HEK293 (cell line): ENCODE data around the gene RNF215.

Experiments
- CTCF ChIA-PET: fragments of 350-600 bp; formaldehyde crosslinking; extraction: SDS; loops from one replicate; lab custom pipeline; 2021; ENCODE audit warnings: antibody characterized with exemption; lab: Yijun Ruan, JAX
- POLR2A ChIA-PET: fragments of 300-600 bp; formaldehyde crosslinking; extraction: SDS; loops from one replicate; lab custom pipeline; 2020; ENCODE audit warnings: antibody characterized with exemption, inconsistent platforms; lab: Yijun Ruan, JAX
- H3K27ac ChIP-seq: fragments of 200-500 bp; sonication (Bioruptor generic); 2 replicates; pipeline ENCODE4 v1.5.1; 2014; ENCODE audit warnings: low read depth, low read length, control low read depth, inconsistent platforms; ENCODE audit errors: extremely low read depth
- H3K36me3 ChIP-seq, 2 experiments: fragments of 200-500 bp in 1 of 2; sonication (Bioruptor generic) in 1 of 2; 1 replicate in 1 of 2; 2 replicates in 1 of 2; pipeline ENCODE4 v1.5.1; 2014 to 2017; ENCODE audit warnings: inconsistent platforms in 2 of 2, low read length in 2 of 2; ENCODE audit not compliant: control insufficient read depth in 2 of 2, insufficient read depth in 1 of 2
- H3K4me1 ChIP-seq: fragments of 200-500 bp; sonication (Bioruptor generic); 2 replicates; pipeline ENCODE4 v1.5.1; 2014; ENCODE audit warnings: mild to moderate bottlenecking, low read length, inconsistent platforms; ENCODE audit not compliant: control insufficient read depth, insufficient read depth
- H3K4me3 ChIP-seq: 2 replicates; pipeline ENCODE4 v1.5.1; 2011; ENCODE audit warnings: low read depth, mild to moderate bottlenecking, control low read depth, low read length, moderate library complexity
- H3K9me3 ChIP-seq: fragments of 200-500 bp; sonication (Bioruptor generic); 2 replicates; pipeline ENCODE4 v1.5.1; 2014; ENCODE audit warnings: low read depth, low read length, inconsistent platforms; ENCODE audit not compliant: control insufficient read depth, insufficient read depth
- BCL11B ChIP-seq: fragments of 450-650 bp; formaldehyde crosslinking; IDR thresholded peaks from 2 replicates; pipeline ENCODE4 v1.5.1; 2016; ENCODE audit warnings: low read depth, missing biosample characterization, missing genetic modification characterization
- INSM2 ChIP-seq: fragments of 450-650 bp; formaldehyde crosslinking; IDR thresholded peaks from 2 replicates; pipeline ENCODE4 v1.5.1; 2016; ENCODE audit warnings: missing biosample characterization, missing genetic modification characterization
- MZF1 ChIP-seq: fragments of 450-650 bp; formaldehyde crosslinking; IDR thresholded peaks from 2 replicates; pipeline ENCODE4 v1.5.1; 2017; ENCODE audit warnings: missing biosample characterization, missing genetic modification characterization, borderline replicate concordance
- SP2 ChIP-seq: fragments of 450-650 bp; formaldehyde crosslinking; IDR thresholded peaks from 2 replicates; pipeline ENCODE4 v1.5.1; 2016; ENCODE audit warnings: missing biosample characterization, missing genetic modification characterization
- SP3 ChIP-seq: fragments of 450-650 bp; formaldehyde crosslinking; IDR thresholded peaks from 2 replicates; pipeline ENCODE4 v1.5.1; 2016; ENCODE audit warnings: missing biosample characterization, missing genetic modification characterization
- YY1 ChIP-seq: fragments of 450-650 bp; formaldehyde crosslinking; IDR thresholded peaks from 2 replicates; pipeline ENCODE4 v1.5.1; 2018; ENCODE audit warnings: missing biosample characterization, missing genetic modification characterization
- ZNF155 ChIP-seq: fragments of 450-650 bp; formaldehyde crosslinking; IDR thresholded peaks from 2 replicates; pipeline ENCODE4 v1.5.1; 2016; ENCODE audit warnings: missing biosample characterization, missing genetic modification characterization
- ZNF214 ChIP-seq: fragments of 450-650 bp; formaldehyde crosslinking; IDR thresholded peaks from 2 replicates; pipeline ENCODE4 v1.5.1; 2017; ENCODE audit warnings: missing biosample characterization, mild to moderate bottlenecking, missing genetic modification characterization, borderline replicate concordance
- ZNF23 ChIP-seq: fragments of 450-650 bp; formaldehyde crosslinking; IDR thresholded peaks from 2 replicates; pipeline ENCODE4 v1.5.1; 2016; ENCODE audit warnings: missing biosample characterization, missing genetic modification characterization, borderline replicate concordance
- ZNF302 ChIP-seq: fragments of 450-650 bp; formaldehyde crosslinking; IDR thresholded peaks from 2 replicates; pipeline ENCODE4 v1.5.1; 2016; ENCODE audit warnings: missing biosample characterization, missing genetic modification characterization, low read depth
- ZNF362 ChIP-seq: fragments of 450-650 bp; formaldehyde crosslinking; IDR thresholded peaks from 2 replicates; pipeline ENCODE4 v1.5.1; 2016; ENCODE audit warnings: missing biosample characterization, missing genetic modification characterization
- ZNF416 ChIP-seq: fragments of 450-650 bp; formaldehyde crosslinking; IDR thresholded peaks from 2 replicates; pipeline ENCODE4 v1.5.1; 2016; ENCODE audit warnings: missing biosample characterization, missing genetic modification characterization
- ZNF544 ChIP-seq: fragments of 450-650 bp; formaldehyde crosslinking; IDR thresholded peaks from 2 replicates; pipeline ENCODE4 v1.5.0; 2017; ENCODE audit warnings: missing biosample characterization, missing genetic modification characterization
- ZNF571 ChIP-seq: fragments of 450-650 bp; formaldehyde crosslinking; IDR thresholded peaks from 2 replicates; pipeline ENCODE4 v1.5.0; 2017; ENCODE audit warnings: missing biosample characterization, missing genetic modification characterization
- ZNF585B ChIP-seq: fragments of 450-650 bp; formaldehyde crosslinking; IDR thresholded peaks from 2 replicates; pipeline ENCODE4 v1.5.1; 2016; ENCODE audit warnings: missing biosample characterization, missing genetic modification characterization
- ZNF785 ChIP-seq: fragments of 450-650 bp; formaldehyde crosslinking; IDR thresholded peaks from 2 replicates; pipeline ENCODE4 v1.5.1; 2016; ENCODE audit warnings: missing biosample characterization, missing genetic modification characterization
- ZSCAN18 ChIP-seq: fragments of 450-650 bp; formaldehyde crosslinking; IDR thresholded peaks from 2 replicates; pipeline ENCODE4 v1.5.1; 2016; ENCODE audit warnings: missing biosample characterization, missing genetic modification characterization
- TF ChIP-seq, protein P1 (sequence below): fragments of 450-650 bp; formaldehyde crosslinking; IDR thresholded peaks from 2 replicates; pipeline ENCODE4 v1.5.1; 2016; ENCODE audit warnings: missing biosample characterization, missing genetic modification characterization

RNF215 gene

DNA sequence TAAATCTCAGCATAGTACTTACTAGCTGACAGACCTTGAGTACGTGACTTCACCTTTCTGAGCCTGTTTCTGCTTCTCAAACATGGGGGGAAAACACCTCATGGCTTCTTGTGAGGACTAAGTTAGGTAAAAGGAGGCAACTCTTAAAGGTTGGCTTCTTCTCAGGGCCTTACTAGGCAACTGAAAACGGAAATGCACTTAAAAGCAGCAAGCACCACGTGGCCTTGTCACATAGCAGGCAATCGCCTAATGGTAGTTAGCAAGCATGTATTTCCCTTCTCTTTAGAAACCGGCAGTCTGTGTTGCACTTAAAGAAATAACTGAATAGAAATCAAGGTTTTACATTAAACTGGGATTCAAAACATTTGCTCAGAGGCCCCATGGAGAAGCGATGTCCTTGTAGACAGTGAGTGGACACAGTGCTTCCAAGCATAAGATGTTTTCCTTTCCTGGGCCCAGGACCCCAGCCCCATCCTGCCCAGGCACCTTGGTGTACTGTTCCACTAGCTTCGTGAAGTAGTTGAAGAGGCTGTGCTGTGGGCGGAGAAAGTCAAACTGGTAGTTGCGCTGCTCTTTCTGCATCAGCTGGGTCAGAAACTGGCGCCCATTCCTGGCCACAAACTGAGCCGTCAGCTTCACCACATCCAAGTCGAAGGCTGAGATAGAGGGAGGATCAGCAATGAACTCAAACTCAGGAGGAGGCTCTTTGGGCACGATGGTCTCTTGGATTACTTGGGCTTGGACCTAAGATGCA, 42.6 kb downstream of the RNF215 start:
- Histone ChIP-seq H3K27ac (no peak overlapping the region), H3K36me3 (peaks cover 72 to 100% of the 10 kb centered on the region in 2 experiments), H3K4me1 (no peaks in the 10 kb centered on the region), H3K4me3 (no peak overlapping the region)
- CTCF ChIA-PET, result interaction anchor here (0.9 kb wide), 1 partner anchor 16 kb away, joined by 3 read pairs; no protein-coding TSS in a partner anchor
- POLR2A ChIA-PET, result interaction anchor here (0.5 kb wide), 1 partner anchor 254 kb away, joined by 3 read pairs; no protein-coding TSS in a partner anchor
- no peak for TF ChIP-seq BCL11B (tag by site-specific recombination)
- TF ChIP-seq ZNF302, result no peak
- TF ChIP-seq, protein P1, sequence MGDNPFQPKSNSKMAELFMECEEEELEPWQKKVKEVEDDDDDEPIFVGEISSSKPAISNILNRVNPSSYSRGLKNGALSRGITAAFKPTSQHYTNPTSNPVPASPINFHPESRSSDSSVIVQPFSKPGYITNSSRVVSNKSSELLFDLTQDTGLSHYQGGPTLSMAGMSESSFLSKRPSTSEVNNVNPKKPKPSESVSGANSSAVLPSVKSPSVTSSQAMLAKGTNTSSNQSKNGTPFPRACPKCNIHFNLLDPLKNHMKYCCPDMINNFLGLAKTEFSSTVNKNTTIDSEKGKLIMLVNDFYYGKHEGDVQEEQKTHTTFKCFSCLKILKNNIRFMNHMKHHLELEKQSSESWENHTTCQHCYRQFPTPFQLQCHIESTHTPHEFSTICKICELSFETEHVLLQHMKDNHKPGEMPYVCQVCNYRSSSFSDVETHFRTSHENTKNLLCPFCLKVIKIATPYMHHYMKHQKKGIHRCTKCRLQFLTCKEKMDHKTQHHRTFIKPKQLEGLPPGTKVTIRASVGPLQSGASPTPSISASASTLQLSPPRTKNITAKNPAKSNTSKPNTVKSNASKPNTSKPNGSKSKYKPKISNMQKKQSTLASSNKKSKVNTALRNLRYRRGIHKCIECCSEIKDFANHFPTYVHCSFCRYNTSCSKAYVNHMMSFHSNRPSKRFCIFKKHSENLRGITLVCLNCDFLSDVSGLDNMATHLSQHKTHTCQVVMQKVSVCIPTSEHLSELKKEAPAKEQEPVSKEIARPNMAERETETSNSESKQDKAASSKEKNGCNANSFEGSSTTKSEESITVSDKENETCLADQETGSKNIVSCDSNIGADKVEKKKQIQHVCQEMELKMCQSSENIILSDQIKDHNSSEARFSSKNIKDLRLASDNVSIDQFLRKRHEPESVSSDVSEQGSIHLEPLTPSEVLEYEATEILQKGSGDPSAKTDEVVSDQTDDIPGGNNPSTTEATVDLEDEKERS, result no peak
- TF ChIP-seq ZNF155, result no peak
- no peak for TF ChIP-seq YY1
- no peak for TF ChIP-seq ZNF214 (tag by site-specific recombination)
- TF ChIP-seq SP2 (tag by site-specific recombination), result no peak
- no peak for TF ChIP-seq ZNF571
- TF ChIP-seq ZNF585B (tag by site-specific recombination), result no peak
- TF ChIP-seq ZNF23 (tag by site-specific recombination), result no peak
- TF ChIP-seq INSM2 (tag by site-specific recombination), result no peak
- no peak for TF ChIP-seq ZSCAN18 (tag by site-specific recombination)
- TF ChIP-seq ZNF416 (tag by site-specific recombination), result no peak
- no peak for TF ChIP-seq ZNF544 (tag by site-specific recombination)
- no peak for TF ChIP-seq MZF1
- TF ChIP-seq SP3 (tag by site-specific recombination), result no peak
- no peak for TF ChIP-seq ZNF785
- TF ChIP-seq ZNF362 (tag by site-specific recombination), result no peak
- TF ChIP-seq, all 188 proteins: peak for 0
- H3K9me3 ChIP-seq, result no peaks in the 10 kb centered on the region
